Hematopoietic multipotent progenitor cell (in vitro differentiated cells): ENCODE measurements around the gene TOLLIP. TPM values are rescaled to one million over a fixed set of nuclear protein-coding genes. Genes with fewer than 3 reads are reported as not detected.

Experiments used
- DNase-seq, 3 donors: peaks; one replicate each; pipeline ENCODE4 v3.0.0-alpha.2; 2011 to 2015; ENCODE audit warnings: low read depth in 2 of 3, low spot score in 2 of 3
- total RNA-seq: library from RNA; depleted of rRNA; stranded (reverse); fragments of >200 nt; gene quantifications from one replicate; pipeline ENCODE4 v1.2.3, GENCODE V29; 2012

The TOLLIP gene
- total RNA-seq, 1 donor = 49.3 TPM

DNA sequence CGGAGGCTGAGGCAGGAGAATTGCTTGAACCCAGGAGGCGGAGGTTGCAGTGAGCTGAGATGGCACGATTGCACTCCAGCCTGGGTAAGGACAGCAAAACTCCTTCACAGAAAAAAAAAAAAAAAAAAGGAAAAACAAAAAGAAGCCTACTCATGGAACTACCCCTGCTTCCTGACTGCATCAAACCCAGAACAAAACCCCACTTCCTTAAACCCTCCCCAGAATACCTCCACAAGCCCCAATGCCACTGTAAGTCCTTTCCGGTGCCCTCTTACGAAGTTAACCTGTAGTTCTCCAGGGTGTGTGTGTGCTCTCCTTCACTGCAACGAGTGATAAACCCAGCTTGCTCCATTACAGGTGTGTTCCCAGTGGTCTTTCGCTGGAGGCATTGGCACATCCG, 8.6 kb upstream of the TOLLIP start:
- DNase-seq = no peak

DNA sequence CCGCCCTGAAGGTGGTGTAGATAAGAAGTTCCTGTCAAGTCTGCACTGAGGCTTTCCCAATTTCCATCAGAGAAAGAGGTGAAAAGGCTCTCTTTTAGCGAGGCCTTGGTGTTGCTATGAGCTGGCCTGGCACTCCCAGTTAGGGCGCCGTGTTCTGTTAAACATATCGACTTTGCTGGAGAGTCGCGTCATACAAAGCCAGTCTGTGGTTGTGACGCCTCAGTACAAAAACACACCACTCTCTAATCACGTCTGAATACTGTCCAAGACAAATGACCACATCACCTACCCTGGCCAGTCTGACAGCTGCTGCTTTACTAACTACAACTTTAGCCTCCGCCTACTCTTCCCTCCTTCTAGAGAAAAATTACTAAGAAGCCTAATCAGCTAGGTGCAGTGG, 8.0 kb upstream of the TOLLIP start:
- no peak for DNase-seq

DNA sequence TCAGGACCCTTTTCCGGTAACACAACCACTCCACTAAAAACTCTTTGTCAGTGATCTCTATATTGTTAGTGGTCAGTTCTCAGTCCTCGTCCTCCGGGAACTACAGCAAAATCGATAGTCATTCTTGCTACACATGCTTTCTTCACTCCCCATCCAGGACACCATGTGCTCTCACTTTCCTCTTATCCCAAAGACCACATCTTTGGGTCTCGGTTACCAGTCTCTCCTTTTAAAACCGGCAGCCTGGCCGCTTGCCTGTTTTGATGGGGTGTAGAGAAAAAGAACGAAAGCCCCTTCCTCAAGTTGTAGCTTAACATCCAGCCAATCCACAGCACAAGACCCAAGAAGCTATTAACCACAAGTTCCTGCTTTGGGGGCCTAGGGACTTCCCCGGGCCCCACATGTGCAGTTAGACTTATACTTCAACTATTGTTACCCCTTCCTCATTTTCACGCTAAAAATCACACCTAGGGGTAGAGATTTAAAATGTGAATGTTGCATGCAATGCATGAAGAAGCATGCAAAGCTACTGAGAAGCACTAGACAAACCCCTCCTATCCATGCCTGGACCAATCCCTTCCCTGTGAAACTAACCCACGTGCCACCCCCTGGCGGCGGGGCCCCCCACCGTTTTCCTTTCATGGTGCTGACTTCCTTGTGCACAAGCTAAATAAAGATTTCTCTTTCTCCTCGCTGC, 1.5 kb upstream of the TOLLIP start:
- peak in 2 of 3 donors; percentile 65 to 80 for DNase-seq

DNA sequence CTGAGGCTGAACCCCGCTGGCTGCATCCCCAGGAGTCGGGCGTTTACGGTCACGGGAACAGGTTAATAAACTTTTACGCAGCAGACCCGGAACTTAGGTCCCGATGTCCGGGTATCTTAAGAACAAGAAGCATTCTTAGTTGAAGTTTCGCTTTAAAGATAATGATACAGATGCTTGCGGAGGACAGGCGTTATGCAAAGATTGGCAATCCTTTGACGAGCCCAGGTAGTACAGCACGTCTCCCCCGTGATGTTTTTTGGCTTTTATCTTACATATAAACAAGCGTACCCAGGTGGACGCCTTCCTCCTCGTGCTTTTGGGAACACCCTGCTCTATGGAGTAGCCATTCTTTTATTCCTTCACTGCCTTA, 871 bp upstream of the TOLLIP start:
- no peak for DNase-seq

DNA sequence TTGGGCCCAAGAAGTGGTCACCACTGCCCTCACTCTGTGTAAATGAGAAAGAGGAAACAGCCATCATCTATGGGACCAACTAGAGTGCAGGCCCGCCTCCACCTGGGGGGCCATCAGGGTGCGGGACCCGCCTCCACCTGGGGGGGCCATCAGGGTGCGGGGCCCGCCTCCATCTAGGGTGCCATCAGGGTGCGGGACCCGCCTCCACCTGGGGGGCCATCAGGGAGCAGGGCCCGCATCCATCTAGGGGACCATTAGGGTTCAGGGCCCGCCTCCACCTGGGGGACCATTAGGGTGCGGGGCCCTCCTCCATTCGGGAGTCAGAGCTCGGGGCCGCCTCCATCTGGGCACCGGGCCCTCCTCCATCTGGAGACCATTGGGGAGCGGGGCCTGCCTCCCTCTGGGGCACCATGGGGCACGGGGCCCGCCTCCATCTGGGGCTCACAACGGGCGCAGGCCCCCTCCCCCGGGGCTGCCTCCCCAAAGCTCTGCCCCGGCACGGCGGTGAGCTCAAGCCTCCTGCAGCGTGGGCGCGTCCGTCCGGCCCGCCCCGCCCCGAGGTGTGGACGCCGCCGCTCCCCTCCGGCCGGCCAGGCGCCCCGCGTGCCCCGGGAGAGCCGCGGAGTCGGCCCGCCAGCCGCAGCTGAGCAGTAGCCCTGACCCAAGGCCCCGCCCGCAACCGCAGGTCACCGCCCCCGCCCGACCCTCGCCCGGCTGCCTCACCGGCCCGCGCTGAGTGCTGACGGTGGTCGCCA, 512 bp downstream of the TOLLIP start:
- peak in 1 of 3 donors; percentile 19 for DNase-seq

DNA sequence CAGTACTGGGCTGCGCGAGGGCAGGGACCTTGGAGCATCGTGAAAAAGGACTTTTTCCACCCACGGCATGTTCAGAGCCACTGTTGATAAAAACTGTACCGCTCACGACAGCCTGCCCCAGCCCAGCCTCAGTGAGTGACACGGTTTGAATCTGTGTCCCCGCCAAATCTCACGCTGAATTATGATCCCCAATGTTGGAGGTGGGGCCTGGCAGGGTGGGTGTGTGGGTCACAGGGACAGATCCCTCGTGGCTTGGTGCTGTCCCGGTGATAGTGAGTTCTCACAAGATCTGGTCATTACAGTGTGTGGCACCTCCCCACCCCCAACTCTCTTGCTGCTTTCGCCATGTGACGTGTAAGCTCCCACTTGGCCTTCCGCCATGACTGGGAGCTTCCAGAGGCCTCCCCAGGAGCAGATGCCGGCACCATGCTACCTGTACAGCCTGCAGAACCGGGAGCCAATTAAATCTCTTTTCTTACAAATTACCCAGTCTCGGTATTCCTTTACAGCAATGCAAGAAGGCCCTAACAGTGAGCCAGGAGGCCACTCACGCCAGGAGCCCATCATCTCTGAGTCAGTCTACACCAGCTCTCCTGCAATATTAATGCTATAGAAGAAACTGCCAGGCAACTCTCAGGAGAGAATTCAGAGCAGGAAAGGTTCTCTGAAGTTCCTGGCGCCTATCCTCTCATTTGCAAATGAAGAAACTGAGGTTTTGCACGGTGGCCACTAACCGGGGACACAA, 1.3 kb downstream of the TOLLIP start:
- no peak for DNase-seq

DNA sequence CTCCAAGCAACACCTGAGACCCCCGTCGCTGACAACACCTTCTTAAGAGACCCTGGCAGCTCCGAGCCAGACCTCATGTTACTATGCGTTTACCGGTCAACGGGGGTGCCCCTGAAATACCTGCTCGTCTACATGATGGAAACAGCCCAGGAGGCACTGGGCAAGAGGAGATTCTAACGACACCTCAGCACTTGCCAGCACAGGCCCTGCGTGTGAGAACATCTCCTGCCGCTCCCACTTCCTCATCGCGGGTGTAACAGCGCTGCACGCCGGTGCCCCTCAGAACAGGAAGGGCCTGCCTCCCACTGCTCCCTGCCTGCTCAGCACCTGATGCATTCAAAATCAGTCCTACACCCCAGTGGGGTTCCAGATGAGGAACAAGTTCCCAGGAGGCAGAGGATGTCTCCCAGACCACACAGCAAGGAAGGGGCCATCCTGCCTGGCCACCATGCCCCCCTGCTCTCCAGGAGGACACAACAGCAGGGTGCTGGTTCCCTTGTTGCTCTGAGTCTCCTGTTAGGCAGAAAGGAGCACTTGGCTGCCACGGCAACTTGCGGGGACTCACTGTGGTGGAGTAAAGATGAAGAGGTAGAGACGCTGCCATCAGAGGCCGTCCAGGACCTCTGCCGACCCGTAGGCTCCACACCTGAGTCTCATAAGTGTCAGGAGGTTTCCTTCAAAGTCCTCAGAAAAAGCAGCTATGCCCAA, 2.1 kb downstream of the TOLLIP start:
- peak in 2 of 3 donors; percentile 41 to 46 for DNase-seq

DNA sequence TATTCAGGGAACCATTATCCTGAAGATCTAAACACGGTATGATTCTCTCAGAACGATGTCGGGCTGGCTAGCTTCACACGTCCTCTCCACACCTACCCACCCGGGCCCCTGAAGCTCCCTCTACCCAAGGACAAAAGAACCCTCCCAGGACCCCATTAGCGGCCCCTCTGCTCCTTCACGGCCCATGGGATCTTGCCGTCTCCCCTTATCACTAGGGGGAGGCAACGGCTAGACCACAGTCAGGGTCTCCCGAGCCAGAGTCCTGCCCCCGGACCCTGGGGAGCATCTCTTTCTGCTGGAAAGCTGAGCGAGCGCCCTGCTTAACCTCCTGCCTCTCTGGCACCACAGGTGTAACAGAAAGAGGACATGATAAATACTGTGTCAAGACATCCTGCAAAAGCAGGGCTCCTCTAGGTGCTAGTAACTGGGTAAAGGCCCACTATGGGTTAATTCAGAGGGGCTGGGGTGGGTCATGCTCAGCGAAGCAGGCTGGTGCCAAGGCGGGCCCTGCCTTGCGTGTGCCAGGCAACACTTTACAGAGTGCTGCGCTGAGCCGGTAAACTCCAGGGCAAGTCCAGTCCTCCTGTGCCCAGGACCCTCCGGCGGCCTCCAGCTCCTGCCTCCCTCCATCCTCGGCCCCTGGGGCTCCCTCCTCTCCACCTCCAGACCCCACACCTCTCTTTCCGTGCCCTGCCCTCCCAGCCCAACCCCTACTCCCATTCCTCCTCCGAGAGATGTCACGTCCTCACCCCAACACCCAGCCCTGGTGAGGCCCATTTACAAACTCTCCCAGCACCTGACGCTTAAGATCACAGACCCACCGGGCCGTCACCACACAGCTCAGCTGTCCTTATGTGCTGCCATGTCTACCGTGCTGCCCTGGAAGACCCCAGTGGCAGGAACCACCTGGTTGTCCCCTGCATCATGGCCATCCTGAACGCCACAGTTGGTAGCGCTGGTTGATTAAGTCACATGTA, 3.0 kb downstream of the TOLLIP start:
- DNase-seq = no peak

DNA sequence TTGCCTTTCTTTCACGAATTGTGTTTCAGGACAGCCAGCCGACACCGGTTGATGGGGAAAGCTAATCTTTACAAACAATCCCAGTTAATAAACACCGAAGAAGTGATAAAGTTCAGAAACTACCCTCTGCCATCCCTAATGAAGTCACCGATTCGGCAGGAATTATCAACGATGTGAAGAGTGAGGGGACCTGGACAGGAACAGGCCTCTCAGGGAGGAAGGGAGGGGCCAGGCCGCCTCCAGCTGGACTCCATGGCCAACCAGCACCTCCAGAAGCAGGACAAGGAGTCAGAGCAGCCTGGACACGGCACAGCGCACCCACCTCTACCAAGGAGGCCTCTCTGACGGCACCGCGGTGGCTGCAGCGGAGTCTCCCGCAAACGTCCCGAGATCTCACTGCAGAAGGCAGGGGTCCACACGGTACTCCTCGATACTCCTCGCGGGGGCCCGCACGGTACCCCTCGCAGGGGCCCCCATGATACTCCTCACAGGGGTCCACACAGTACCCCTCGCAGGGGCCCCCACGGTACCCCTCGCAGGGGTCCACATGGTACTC, 3.9 kb downstream of the TOLLIP start:
- no peak for DNase-seq

DNA sequence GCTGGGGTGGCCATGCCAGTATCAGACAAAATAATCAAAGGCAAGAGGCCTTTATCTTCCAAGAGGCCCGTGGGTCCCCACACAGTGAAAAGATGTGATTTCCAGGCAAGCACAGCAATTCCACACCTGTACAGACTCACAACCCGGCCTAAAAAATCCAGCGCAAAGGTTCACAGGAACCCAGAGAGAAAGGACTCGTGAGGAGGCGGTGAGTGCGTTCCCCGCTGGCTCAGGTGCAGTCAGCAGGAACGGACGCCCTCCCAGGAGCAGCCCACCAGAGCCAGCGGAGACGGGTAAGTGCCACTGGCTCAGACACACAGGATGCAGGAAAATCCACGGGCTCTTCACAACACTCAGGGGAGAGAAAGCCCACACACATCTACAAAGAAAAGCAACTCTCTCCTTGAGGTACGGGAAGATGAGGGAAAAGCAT, 4.4 kb downstream of the TOLLIP start:
- no peak for DNase-seq

DNA sequence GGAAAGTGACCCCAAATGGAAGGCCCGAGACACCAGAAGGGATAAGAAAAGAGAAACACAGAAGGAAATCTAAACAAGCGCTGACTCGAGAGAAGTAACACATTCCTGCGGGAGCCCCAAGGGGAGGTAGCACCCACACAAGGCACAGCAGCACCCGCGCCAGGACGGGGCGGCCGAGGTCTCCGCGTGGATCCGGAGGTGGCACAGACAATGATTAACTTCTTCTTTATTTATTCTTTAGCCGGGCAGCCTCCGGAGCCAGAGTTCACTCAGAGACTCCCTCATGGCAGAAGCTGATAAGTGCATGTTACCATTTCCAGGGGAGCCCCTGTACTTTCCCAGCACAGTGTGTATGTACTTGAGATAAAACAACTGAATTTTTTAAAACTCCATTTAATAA, 5.1 kb downstream of the TOLLIP start:
- DNase-seq = no peak

DNA sequence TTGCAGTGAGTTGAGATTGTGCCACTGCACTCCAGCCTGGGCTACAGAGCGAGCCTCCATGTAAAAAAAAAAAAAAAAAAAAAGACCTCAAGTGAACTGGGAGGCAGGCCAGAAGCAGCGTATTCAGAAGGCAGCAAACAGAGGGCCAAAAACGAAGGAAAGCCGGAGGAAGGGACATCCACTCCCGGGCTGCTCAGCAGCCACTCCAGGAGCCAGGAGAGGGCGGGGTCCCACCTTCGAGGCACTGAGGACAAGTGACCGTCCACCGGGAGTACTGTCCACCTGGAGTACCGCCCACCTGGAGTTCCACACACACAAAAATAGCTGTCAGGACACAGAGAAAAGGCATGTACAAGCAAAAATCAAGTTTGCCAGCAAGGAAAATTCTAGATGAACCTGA, 5.5 kb downstream of the TOLLIP start:
- no peak for DNase-seq

DNA sequence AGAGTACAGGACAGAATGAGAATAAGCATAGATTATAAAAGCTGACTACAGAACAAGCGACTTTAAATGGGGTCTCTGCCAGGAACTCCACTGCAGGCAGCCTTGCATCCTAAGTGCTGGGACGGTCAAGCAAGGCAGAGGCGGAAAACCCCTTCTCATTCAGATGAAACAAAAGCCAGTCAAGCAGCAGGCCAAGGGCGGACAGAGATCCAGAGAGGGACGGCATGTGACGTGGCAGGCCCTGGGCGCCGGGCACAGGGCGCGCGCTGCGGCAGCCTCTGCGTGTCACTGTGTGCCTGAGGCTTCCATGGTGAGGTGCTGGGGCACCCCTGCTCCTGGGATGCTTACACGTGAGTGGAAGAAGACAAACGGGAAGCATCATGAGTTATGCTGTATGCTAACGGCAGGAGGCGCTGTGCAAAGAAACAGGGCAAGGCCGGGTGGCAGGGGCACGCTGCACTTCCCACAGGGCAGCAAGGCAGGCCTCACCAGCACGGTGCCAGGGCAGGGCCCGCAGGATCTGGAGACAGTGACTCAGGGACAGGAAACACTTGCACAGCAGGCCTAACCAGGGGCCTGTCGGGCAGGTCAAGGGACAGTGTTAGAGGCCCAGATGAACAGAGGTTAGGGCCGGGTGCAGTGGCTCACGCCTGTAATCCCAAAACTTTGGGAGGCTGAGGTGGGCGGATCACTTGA, 6.2 kb downstream of the TOLLIP start:
- DNase-seq = no peak

DNA sequence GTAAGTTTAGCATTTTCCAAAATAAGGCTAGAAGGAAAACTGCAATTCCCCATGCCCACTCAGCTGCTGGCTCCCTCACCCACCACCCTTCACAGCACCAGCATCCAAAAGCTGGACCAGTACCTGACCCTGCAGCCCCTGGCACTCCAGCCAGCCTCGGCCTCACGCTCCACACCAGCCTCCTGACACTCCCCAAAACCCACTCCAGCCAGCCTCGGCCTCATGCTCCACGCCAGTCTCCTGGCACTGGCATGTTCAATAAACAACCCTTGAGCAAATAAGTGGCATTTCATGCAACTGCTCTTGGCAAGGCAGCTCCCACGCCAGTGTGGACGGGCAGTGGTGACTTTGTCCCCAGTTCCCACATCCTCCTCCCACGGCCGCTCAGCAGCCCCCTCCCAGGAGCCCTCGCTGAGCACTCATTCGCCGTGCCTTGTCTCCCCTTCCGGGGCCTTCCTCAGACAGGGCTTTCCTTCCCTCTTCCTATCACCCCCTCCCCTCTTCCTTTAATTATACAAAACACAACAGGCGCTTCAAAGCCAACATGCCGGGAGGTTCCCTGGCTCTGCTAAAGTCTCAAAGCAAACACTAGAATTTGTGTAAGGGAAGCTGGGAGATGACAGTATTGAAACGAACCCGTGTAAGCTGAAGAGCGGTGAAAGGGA, 6.8 kb downstream of the TOLLIP start:
- no peak for DNase-seq

DNA sequence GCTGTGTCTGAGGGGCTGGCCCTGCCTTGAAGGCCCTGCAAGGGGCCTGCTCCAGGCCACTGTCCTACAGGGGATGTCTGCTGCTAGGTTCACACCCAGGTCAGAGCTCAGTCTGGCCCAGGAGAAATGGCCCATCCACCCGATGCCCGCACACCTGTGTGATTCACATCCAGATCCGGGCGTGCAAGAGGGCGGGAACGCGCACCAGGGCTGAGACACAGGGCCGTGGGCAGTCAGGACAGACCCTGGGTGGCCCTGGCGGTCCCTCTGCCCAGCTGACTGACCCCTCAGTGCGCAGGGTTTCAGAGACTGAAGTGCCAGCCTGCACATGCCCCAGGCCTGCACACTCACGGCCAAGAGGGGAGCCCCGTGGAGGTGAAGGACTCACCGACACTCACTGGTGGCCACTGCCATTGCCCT, 7.4 kb downstream of the TOLLIP start:
- no peak for DNase-seq

DNA sequence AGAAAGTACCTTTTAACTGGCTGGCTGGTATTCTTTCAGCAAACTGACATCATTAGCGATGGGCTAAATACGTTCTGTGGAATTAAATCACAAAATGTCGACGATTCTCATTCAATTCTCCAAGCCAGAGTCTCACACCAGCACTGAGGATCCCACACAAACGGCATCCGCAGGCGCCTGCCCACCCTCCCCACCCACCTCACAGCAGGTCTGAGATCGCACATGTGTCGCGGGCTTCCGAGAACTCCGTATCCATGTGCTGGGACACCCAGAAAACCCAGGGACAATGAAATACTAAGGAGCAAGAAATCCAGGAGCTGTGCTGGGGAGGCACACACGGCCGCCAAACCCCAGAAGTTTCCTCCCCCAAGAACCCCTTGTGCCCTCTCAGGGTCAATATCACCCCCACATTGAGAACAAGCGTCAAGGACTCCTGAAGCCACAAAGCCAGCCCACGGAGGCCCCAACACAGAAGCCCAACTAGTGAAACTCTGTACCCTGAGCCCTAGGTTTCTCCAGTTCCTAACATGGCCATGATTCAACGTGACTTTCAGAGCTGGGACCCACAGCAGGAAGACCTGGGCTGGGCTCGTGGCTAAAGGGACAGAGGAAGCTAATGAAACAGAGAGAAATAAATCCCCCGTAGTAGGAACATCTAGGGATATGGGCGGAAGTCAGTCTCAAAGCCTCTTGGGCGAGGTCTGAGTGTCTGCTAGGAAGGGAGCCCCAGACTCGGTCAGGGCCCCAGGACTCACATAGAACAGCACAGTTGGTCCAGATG, 8.0 kb downstream of the TOLLIP start:
- no peak for DNase-seq

DNA sequence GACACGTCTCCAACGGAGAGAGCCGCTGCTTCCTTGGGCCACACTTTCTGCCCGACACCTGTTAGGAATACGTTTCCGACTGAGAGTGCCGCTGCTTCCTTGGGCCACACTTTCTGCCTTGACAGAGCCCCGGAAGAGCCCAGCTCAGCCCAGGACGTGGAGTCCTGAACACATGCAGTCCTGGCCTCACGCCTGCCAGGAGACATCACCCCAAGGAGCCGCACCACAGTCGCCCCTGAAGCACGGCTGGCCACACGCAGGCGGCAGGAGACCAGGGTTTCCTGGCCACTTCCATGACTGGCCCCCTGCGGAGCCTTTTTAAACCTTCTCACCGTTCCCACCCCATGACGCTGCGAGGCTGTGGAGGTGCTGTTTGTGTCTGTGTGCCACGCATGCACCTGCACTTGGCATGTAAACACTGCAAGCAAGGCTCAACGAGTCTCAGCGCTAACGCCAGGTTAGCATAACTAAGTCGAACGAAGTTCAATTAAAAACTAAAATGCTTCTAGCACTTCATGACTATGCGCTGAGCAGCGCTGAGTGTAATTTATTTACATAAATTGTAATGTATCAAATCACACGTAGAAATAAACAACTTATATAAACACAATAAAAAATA, 8.8 kb downstream of the TOLLIP start:
- DNase-seq = no peak
